IMR-90 (cell line): ENCODE results near the gene PLXNA4. TPM values are rescaled to one million over a fixed set of nuclear protein-coding genes. Genes with fewer than 3 reads are reported as not detected.
A peak's percentile ranks its signal among the peaks of the same experiment; 100 is the strongest.

ENCODE experiments used
- ATAC-seq: fragments of 200-7000 bp; cut with Tn5 transposase; 2 replicates; pipeline ENCODE4 v1.9.1; 2020; ENCODE audit warnings: low read depth, mild to moderate bottlenecking, moderate library complexity
- BruUV-seq: library from RNA; stranded (reverse); fragments of 400-500 nt; replicated peaks from 2 replicates; lab custom pipeline; 2021; lab: Mats Ljungman, UMichigan
- CTCF ChIA-PET: fragments of 300-600 bp; formaldehyde crosslinking; extraction: SDS; loops from one replicate; lab custom pipeline; 2021; ENCODE audit warnings: antibody characterized with exemption; lab: Yijun Ruan, JAX
- POLR2A ChIA-PET: fragments of 300-600 bp; sonication (Branson Sonifier 250); formaldehyde crosslinking; loops from one replicate; lab custom pipeline; 2022; ENCODE audit warnings: antibody characterized with exemption; ENCODE audit not compliant: unreplicated experiment; lab: Charles Lee
- DNase-seq: peaks from one replicate; pipeline ENCODE4 v3.0.0; 2013
- H2AFZ ChIP-seq: replicated peaks from 2 replicates; pipeline ENCODE3; 2013; ENCODE audit warnings: low read length, mild to moderate bottlenecking; ENCODE audit not compliant: poor library complexity
- H2AK5ac ChIP-seq: 2 replicates; pipeline ENCODE4 v1.6.1; 2013; ENCODE audit warnings: low read depth, low read length, inconsistent platforms
- H2AK9ac ChIP-seq: replicated peaks from 2 replicates; pipeline ENCODE3; 2013; ENCODE audit warnings: mild to moderate bottlenecking, low read depth, low read length, moderate library complexity; ENCODE audit not compliant: poor library complexity
- H2BK120ac ChIP-seq: 2 replicates; pipeline ENCODE4 v1.6.1; 2013; ENCODE audit warnings: low read depth, low read length, inconsistent platforms
- H2BK15ac ChIP-seq: 3 replicates; pipeline ENCODE4 v1.6.1; 2013; ENCODE audit warnings: low read depth, low read length, inconsistent platforms
- H2BK20ac ChIP-seq: 2 replicates; pipeline ENCODE4 v1.6.1; 2013; ENCODE audit warnings: low read depth, mild to moderate bottlenecking, inconsistent platforms, low read length, moderate library complexity
- H2BK5ac ChIP-seq: 2 replicates; pipeline ENCODE4 v1.6.1; 2013; ENCODE audit warnings: mild to moderate bottlenecking, low read depth, low read length, inconsistent platforms; ENCODE audit not compliant: poor library complexity, severe bottlenecking
- H3K14ac ChIP-seq: replicated peaks from 2 replicates; pipeline ENCODE4 v1.6.1; 2013; ENCODE audit warnings: low read depth, low read length, inconsistent platforms
- H3K18ac ChIP-seq: 2 replicates; pipeline ENCODE4 v1.6.1; 2013; ENCODE audit warnings: low read depth, low read length, control low read depth
- H3K23ac ChIP-seq: 2 replicates; pipeline ENCODE4 v1.6.1; 2013; ENCODE audit warnings: low read depth, low read length, inconsistent platforms
- H3K27ac ChIP-seq: 2 replicates; pipeline ENCODE4 v1.5.1; 2013; ENCODE audit warnings: mild to moderate bottlenecking, control low read depth, low read length; ENCODE audit not compliant: insufficient read depth
- H3K27me3 ChIP-seq: 2 replicates; pipeline ENCODE4 v1.6.1; 2013; ENCODE audit warnings: low read length; ENCODE audit not compliant: control insufficient read depth, insufficient read depth
- H3K36me3 ChIP-seq: 2 replicates; pipeline ENCODE4 v1.6.1; 2013; ENCODE audit warnings: low read length, mixed read lengths; ENCODE audit not compliant: control insufficient read depth, insufficient read depth
- H3K4ac ChIP-seq: 2 replicates; pipeline ENCODE4 v1.6.1; 2013; ENCODE audit warnings: low read depth, low read length, inconsistent platforms
- H3K4me1 ChIP-seq: 2 replicates; pipeline ENCODE4 v1.6.1; 2013; ENCODE audit warnings: low read length, mixed read lengths; ENCODE audit not compliant: control insufficient read depth, insufficient read depth
- H3K4me2 ChIP-seq: 2 replicates; pipeline ENCODE4 v1.6.1; 2013; ENCODE audit warnings: low read depth, mild to moderate bottlenecking, control low read depth, low read length, moderate library complexity
- H3K4me3 ChIP-seq: 2 replicates; pipeline ENCODE4 v1.5.1; 2013; ENCODE audit warnings: low read depth, mild to moderate bottlenecking, control low read depth, low read length, moderate library complexity; ENCODE audit not compliant: insufficient read depth
- H3K56ac ChIP-seq: 2 replicates; pipeline ENCODE4 v1.6.1; 2013; ENCODE audit warnings: low read length, inconsistent platforms; ENCODE audit not compliant: insufficient read depth; ENCODE audit errors: extremely low read depth
- H3K79me1 ChIP-seq, 2 experiments: 2 replicates each; pipeline ENCODE4 v1.6.1; 2013; ENCODE audit warnings: low read length in 2 of 2, inconsistent platforms in 1 of 2, low read depth in 1 of 2
- H3K9ac ChIP-seq: 2 replicates; pipeline ENCODE4 v1.6.1; 2013; ENCODE audit warnings: low read depth, low read length, control low read depth
- H3K9me1 ChIP-seq: 2 replicates; pipeline ENCODE4 v1.6.1; 2013; ENCODE audit warnings: low read length, inconsistent platforms; ENCODE audit not compliant: insufficient read depth
- H3K9me3 ChIP-seq: 2 replicates; pipeline ENCODE4 v1.6.1; 2013; ENCODE audit warnings: low read length; ENCODE audit not compliant: control insufficient read depth, insufficient read depth
- H4K20me1 ChIP-seq: 2 replicates; pipeline ENCODE4 v1.6.1; 2013; ENCODE audit warnings: low read length, inconsistent platforms; ENCODE audit not compliant: insufficient read depth
- H4K5ac ChIP-seq: 2 replicates; pipeline ENCODE4 v1.6.1; 2013; ENCODE audit warnings: mild to moderate bottlenecking, low read depth, low read length, control low read depth
- H4K8ac ChIP-seq, 2 experiments: 2 replicates each; pipeline ENCODE4 v1.6.1; 2013; ENCODE audit warnings: low read depth in 2 of 2, low read length in 2 of 2, control low read depth in 1 of 2, inconsistent platforms in 1 of 2
- H4K91ac ChIP-seq: 2 replicates; pipeline ENCODE4 v1.6.1; 2013; ENCODE audit warnings: low read depth, low read length, inconsistent platforms; ENCODE audit not compliant: insufficient read depth
- BHLHE40 ChIP-seq: fragments of 150-350 bp; IDR thresholded peaks from 2 replicates; pipeline ENCODE4 v1.6.1; 2016; ENCODE audit warnings: mild to moderate bottlenecking, low read depth, low read length
- FOS ChIP-seq: fragments of 150-350 bp; IDR thresholded peaks from 2 replicates; pipeline ENCODE4 v1.6.1; 2016; ENCODE audit warnings: low read depth, low read length
- NFE2L2 ChIP-seq: fragments of 150-350 bp; IDR thresholded peaks from 2 replicates; pipeline ENCODE4 v1.6.1; 2016; ENCODE audit warnings: low read depth, mild to moderate bottlenecking, low read length
- POLR2A ChIP-seq: IDR thresholded peaks from 2 replicates; pipeline ENCODE4 v1.6.1; 2012; ENCODE audit warnings: mild to moderate bottlenecking, low read depth, low read length
- RAD21 ChIP-seq: IDR thresholded peaks from 2 replicates; pipeline ENCODE4 v1.6.1; 2012; ENCODE audit warnings: low read length, improper control_type of control experiment
- RFX5 ChIP-seq: IDR thresholded peaks from 2 replicates; pipeline ENCODE4 v1.8.0; 2012; ENCODE audit warnings: low read depth, mild to moderate bottlenecking, low read length, moderate library complexity
- SMC3 ChIP-seq: fragments of 150-350 bp; IDR thresholded peaks from 2 replicates; pipeline ENCODE4 v1.6.1; 2016; ENCODE audit warnings: low read depth, mild to moderate bottlenecking, antibody characterized with exemption, low read length, moderate library complexity
- whole genome bisulfite sequencing, 2 experiments: methylation state at CpG; one replicate each; pipeline versions ENCODE4 v1.1.5 to v1.1.7; 2013; ENCODE audit warnings: missing lambda C conversion rate in 2 of 2; ENCODE audit not compliant: insufficient read length in 1 of 2; ENCODE audit errors: extremely low coverage in 2 of 2; 5-methylcytosine and 5-hydroxymethylcytosine counted together
- dilution Hi-C: fragments of 300-500 bp; cut with HindIII; formaldehyde crosslinking; loops from one replicate; pipeline ENCODE4 v1.14.3; 2018; ENCODE audit warnings: low sequenced_read_pairs; ENCODE audit not compliant: unreplicated experiment
- in situ Hi-C: fragments of 300-500 bp; cut with MboI; formaldehyde crosslinking; loops from 3 replicates; pipeline ENCODE4 v1.14.3; 2019; ENCODE audit warnings: low sequenced_read_pairs, inconsistent platforms, mixed read lengths
- intact Hi-C: fragments of 100-400 bp; cut with micrococcal nuclease; formaldehyde crosslinking; loops from 2 replicates; pipeline ENCODE4 v1.10.0; 2022
- polyA plus RNA-seq, 3 experiments: library from polyadenylated mRNA; depleted of rRNA; stranded (reverse); fragments of >200 nt; gene quantifications; 2 replicates each; pipeline ENCODE4 v1.2.3, GENCODE V29; 2012; ENCODE audit warnings: low replicate concordance in 1 of 3
- total RNA-seq: library from RNA; depleted of rRNA; stranded (reverse); fragments of >200 nt; gene quantifications from 2 replicates; pipeline ENCODE4 v1.2.3, GENCODE V29; 2012
- TF ChIP-seq, protein P1 (sequence below): fragments of 150-350 bp; IDR thresholded peaks from 2 replicates; pipeline ENCODE4 v1.6.1; 2017; ENCODE audit warnings: mild to moderate bottlenecking, antibody characterized with exemption, low read length, low read depth
- TF ChIP-seq, protein P2 (sequence below): fragments of 150-350 bp; IDR thresholded peaks from 2 replicates; pipeline ENCODE4 v1.6.1; 2016; ENCODE audit warnings: low read depth, mild to moderate bottlenecking, low read length, moderate library complexity, borderline replicate concordance

The PLXNA4 gene
- total and polyA plus RNA-seq, 2 of the 4 experiments (the other 2 are of a cell fraction), result under 0.01 TPM

DNA sequence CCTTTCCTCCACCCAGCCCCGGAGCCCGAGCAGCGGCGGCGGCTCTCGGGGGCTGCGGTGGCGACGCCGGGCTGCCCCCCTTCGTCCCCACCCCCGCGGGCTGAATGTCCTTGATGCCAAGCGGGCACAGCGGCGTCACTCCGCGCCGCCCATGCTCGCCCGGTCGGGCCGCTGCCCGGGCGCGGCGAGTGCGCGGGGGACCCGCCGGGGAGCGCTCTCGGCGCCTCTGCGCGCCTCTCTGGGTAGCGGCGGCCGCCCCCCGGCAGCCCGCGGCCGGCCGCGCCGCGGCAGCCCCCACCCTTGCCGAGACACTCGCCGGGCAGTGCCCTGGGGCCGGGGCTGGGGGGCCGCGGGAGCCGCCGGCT lies 433 bp upstream of the PLXNA4 start:
- Histone ChIP-seq H3K4me3 (no peak overlapping the region; the same call in 1 of the 2 replicates), H2BK20ac (no peak overlapping the region), H3K27ac (no peak overlapping the region), H2AK5ac (no peak overlapping the region), H3K9me3 (no peaks in the 10 kb centered on the region), H3K9me1 (no peaks in the 10 kb centered on the region), H4K20me1 (no peaks in the 10 kb centered on the region), H2BK120ac (no peak overlapping the region), H2AFZ (peak overlapping the region; percentile 72), H3K56ac (no peak overlapping the region), H3K36me3 (no peaks in the 10 kb centered on the region), H3K4me2 (peak overlapping the region; percentile 48; the same call in 1 of the 2 replicates), H2BK5ac (no peak overlapping the region), H2BK15ac (no peak overlapping the region), H3K79me1 (no peaks in the 10 kb centered on the region), H4K5ac (no peak overlapping the region), H3K14ac (no peak overlapping the region), H3K27me3 (peaks cover 54% of the 10 kb centered on the region), H2AK9ac (no peak overlapping the region), H4K8ac (no peak overlapping the region), H3K23ac (no peak overlapping the region), H3K9ac (no peak overlapping the region), H4K91ac (no peak overlapping the region), H3K18ac (no peak overlapping the region), H3K4me1 (0 out of 2 replicates have a peak, but pooled peaks cover 2% of the 10 kb centered on the region), H3K4ac (no peak overlapping the region)
- CTCF ChIA-PET, result interaction anchor here (0.7 kb wide), 1 partner anchor 56 kb away, joined by 3 read pairs; no protein-coding TSS in a partner anchor
- POLR2A ChIA-PET, result no interaction called here
- TF ChIP-seq NFE2L2 (no peak), POLR2A (no peak), RAD21 (no peak), FOS (no peak), BHLHE40 (no peak), SMC3 (no peak), RFX5 (no peak)
- TF ChIP-seq, protein P1, sequence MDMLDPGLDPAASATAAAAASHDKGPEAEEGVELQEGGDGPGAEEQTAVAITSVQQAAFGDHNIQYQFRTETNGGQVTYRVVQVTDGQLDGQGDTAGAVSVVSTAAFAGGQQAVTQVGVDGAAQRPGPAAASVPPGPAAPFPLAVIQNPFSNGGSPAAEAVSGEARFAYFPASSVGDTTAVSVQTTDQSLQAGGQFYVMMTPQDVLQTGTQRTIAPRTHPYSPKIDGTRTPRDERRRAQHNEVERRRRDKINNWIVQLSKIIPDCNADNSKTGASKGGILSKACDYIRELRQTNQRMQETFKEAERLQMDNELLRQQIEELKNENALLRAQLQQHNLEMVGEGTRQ, result no peak
- TF ChIP-seq, protein P2, sequence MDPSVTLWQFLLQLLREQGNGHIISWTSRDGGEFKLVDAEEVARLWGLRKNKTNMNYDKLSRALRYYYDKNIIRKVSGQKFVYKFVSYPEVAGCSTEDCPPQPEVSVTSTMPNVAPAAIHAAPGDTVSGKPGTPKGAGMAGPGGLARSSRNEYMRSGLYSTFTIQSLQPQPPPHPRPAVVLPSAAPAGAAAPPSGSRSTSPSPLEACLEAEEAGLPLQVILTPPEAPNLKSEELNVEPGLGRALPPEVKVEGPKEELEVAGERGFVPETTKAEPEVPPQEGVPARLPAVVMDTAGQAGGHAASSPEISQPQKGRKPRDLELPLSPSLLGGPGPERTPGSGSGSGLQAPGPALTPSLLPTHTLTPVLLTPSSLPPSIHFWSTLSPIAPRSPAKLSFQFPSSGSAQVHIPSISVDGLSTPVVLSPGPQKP, result no peak
- dilution Hi-C loops, result no loop called here
- DNase-seq (no peak), ATAC-seq (peak; percentile 21)
- no TSS peak for BruUV-seq
- WGBS, 2 experiments, result 0% methylated on average over 5 of the region's 55 CpGs; no CpG with 5 or more reads in 1 of the 2 experiments
- in situ Hi-C loops, result loop anchor here (10.0 to 25.0 kb wide), 2 partner anchors 252 to 614 kb away; no protein-coding TSS in a partner anchor
- intact Hi-C loops, result no loop called here
